DOHH2 (cell line): ENCODE results near the gene PTGER3.
A peak's percentile ranks its signal among the peaks of the same experiment; 100 is the strongest.

Source experiments
- H3F3A ChIP-seq: fragments of 200-600 bp; sonication (generic), shearing (Covaris generic); 2 replicates; pipeline ENCODE4 v1.6.0; 2016; ENCODE audit warnings: antibody characterized with exemption, mild to moderate bottlenecking; ENCODE audit not compliant: control insufficient read depth, insufficient read depth
- H3K27ac ChIP-seq: fragments of 200-600 bp; sonication (generic); 2 replicates; pipeline ENCODE4 v1.5.1; 2014; ENCODE audit warnings: low read depth, mild to moderate bottlenecking, low read length, moderate library complexity
- H3K27me3 ChIP-seq: fragments of 200-600 bp; sonication (generic); 2 replicates; pipeline ENCODE4 v1.6.1; 2014; ENCODE audit warnings: mild to moderate bottlenecking, low read length, mixed read lengths; ENCODE audit not compliant: control insufficient read depth
- H3K36me3 ChIP-seq: fragments of 200-600 bp; sonication (generic); 2 replicates; pipeline ENCODE4 v1.6.1; 2014; ENCODE audit warnings: mild to moderate bottlenecking, low read length, moderate library complexity, mixed read lengths; ENCODE audit not compliant: control insufficient read depth
- H3K4me1 ChIP-seq: fragments of 200-600 bp; sonication (generic); 2 replicates; pipeline ENCODE4 v1.6.1; 2014; ENCODE audit warnings: mild to moderate bottlenecking, low read length, mixed read lengths; ENCODE audit not compliant: control insufficient read depth
- H3K4me2 ChIP-seq: fragments of 200-600 bp; sonication (generic); 2 replicates; pipeline ENCODE4 v1.6.0; 2014; ENCODE audit warnings: mild to moderate bottlenecking, low read length, moderate library complexity
- H3K4me3 ChIP-seq: fragments of 200-600 bp; sonication (generic); 2 replicates; pipeline ENCODE4 v1.5.1; 2014; ENCODE audit warnings: mild to moderate bottlenecking, low read length, mixed read lengths
- H3K79me2 ChIP-seq: fragments of 200-600 bp; sonication (generic); 2 replicates; pipeline ENCODE4 v1.6.1; 2014; ENCODE audit warnings: mild to moderate bottlenecking, low read length, mixed read lengths; ENCODE audit not compliant: control insufficient read depth
- H3K9me2 ChIP-seq: fragments of 200-600 bp; sonication (generic); replicated peaks from 2 replicates; pipeline ENCODE4 v1.6.1; 2014; ENCODE audit warnings: mild to moderate bottlenecking, low read length, mixed read lengths; ENCODE audit not compliant: control insufficient read depth
- H3K9me3 ChIP-seq: fragments of 200-600 bp; sonication (generic); 2 replicates; pipeline ENCODE4 v1.6.1; 2014; ENCODE audit warnings: antibody characterized with exemption, low read length, mixed read lengths; ENCODE audit not compliant: control insufficient read depth, insufficient read depth
- H4K20me1 ChIP-seq: fragments of 200-600 bp; sonication (generic); 2 replicates; pipeline ENCODE4 v1.6.0; 2014; ENCODE audit warnings: low read depth, mild to moderate bottlenecking, antibody characterized with exemption, low read length, moderate library complexity; ENCODE audit not compliant: control insufficient read depth, insufficient read depth
- EZH2phosphoT487 ChIP-seq: fragments of 200-600 bp; sonication (generic); IDR thresholded peaks from 2 replicates; pipeline ENCODE4 v1.6.1; 2017; ENCODE audit warnings: borderline replicate concordance, mild to moderate bottlenecking, antibody characterized with exemption, low read length, moderate library complexity, mixed read lengths
- TF ChIP-seq, protein P1 (sequence below): fragments of 200-600 bp; sonication (generic); IDR thresholded peaks from one replicate; pipeline ENCODE4 v1.5.1; 2014; ENCODE audit warnings: antibody characterized with exemption, mild to moderate bottlenecking, low read depth, low read length; ENCODE audit not compliant: poor library complexity, severe bottlenecking

Gene PTGER3

DNA sequence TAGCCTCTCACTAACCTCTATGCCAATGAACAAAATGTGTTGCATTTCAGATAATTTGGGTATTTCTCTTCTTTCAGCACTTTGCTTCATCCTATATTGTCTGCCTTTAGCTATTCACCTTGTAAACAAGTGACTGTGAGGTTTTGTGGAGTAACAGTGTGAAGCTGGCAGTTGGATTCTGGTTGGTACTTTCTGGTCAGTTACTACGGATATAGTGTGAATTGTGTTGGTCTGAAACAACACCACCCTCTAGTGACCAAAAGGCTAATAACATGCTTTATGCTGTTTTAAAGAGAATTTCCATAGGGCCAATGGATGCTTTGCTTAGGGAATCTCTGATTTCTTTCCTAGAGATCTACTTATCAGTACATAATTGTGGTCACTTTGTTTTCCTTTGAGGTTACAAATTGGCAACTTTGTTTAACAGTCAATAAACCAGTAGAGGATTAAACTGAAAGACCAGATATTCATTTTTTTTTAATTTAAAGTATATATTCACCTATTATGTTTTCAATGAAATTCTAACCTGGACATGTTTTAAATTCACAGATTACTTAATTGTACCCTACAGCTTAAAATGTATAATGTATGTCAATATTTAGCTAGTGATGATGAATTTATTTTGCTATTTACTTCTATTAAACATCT lies 2.5 kb upstream of the PTGER3 start:
- H4K20me1 ChIP-seq, result no peaks in the 10 kb centered on the region
- TF ChIP-seq, protein P1, sequence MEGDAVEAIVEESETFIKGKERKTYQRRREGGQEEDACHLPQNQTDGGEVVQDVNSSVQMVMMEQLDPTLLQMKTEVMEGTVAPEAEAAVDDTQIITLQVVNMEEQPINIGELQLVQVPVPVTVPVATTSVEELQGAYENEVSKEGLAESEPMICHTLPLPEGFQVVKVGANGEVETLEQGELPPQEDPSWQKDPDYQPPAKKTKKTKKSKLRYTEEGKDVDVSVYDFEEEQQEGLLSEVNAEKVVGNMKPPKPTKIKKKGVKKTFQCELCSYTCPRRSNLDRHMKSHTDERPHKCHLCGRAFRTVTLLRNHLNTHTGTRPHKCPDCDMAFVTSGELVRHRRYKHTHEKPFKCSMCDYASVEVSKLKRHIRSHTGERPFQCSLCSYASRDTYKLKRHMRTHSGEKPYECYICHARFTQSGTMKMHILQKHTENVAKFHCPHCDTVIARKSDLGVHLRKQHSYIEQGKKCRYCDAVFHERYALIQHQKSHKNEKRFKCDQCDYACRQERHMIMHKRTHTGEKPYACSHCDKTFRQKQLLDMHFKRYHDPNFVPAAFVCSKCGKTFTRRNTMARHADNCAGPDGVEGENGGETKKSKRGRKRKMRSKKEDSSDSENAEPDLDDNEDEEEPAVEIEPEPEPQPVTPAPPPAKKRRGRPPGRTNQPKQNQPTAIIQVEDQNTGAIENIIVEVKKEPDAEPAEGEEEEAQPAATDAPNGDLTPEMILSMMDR, result peak; percentile 70
- no peak for TF ChIP-seq EZH2phosphoT487
- H3F3A ChIP-seq, result no peaks in the 10 kb centered on the region
- H3K4me1 ChIP-seq, result no peaks in the 10 kb centered on the region
- no peaks in the 10 kb centered on the region for H3K9me2 ChIP-seq
- H3K27me3 ChIP-seq, result no peaks in the 10 kb centered on the region
- no peaks in the 10 kb centered on the region for H3K79me2 ChIP-seq
- H3K27ac ChIP-seq, result no peak overlapping the region
- H3K4me2 ChIP-seq, result no peak overlapping the region
- no peaks in the 10 kb centered on the region for H3K9me3 ChIP-seq
- no peak overlapping the region for H3K4me3 ChIP-seq
- H3K36me3 ChIP-seq, result no peaks in the 10 kb centered on the region

DNA sequence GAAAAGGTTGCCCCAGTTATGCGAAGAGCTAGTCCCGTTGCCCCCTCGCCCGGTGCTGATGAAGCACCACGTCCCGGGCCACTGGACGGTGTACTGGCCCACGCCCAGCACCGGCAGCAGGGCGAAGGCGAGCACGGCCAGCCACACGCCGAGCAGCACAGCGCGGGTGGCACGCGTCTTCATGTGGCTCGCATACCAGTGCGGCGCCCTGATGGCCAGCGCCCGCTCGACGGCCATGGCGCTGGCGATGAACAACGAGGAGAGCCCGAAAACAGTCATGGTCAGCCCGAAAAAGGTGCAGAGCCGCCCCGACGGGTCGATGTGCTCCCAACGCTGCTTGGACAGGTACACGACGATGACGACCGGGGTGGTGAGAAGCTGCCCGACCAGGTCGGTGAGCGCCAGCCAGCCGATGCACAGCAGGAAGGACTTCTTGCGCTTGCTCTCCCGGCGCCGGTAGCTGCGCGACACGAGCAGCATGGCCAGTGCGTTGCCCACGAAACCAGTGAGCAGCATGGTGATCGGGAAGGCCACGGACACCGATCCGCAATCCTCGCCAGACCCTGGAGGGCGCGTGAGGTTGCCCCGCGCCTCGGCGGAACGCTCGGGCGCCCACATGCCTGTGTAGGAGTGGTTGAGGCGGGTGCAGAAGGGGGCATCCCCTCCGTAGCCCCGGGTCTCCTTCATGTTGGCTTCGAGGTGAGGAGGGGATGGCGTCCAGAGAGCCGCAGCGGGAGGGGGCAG lies 553 bp downstream of the PTGER3 start:
- H3K4me2 ChIP-seq, result no peak overlapping the region

DNA sequence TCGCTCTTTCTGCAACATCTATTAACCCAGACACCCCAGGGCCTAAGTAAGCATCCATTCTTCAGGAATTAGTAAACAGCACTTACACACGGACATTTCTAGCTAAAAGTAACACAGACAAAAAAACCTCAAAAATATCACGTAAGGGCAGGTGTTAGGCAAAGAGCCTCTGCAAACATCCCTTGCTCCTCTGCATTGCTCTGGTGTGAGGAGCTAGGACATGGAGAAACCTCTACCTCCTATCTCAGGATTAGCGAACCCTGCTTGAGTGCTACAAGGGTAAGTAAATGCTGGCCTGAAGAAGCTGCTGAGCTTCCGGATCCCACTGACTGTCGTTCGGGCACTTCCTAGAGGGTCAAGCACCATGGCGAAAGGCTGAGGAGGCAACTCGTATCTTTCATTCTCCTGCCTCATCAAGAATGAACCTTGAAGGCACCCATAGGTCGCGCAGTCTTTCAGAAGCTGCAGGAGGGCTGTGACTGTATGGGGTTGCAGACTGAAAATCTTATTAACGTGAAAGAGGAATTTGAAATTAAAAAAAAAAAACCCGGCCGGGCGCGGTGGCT lies 2.1 kb downstream of the PTGER3 start:
- Histone ChIP-seq H3K4me1 (no peaks in the 10 kb centered on the region), H3K9me3 (no peaks in the 10 kb centered on the region), H3K9me2 (no peaks in the 10 kb centered on the region), H4K20me1 (no peaks in the 10 kb centered on the region), H3K27me3 (peaks cover 8% of the 10 kb centered on the region; the same call in 1 of the 2 replicates), H3K4me2 (no peak overlapping the region), H3K79me2 (no peaks in the 10 kb centered on the region), H3K36me3 (no peaks in the 10 kb centered on the region), H3K27ac (no peak overlapping the region), H3F3A (no peaks in the 10 kb centered on the region), H3K4me3 (no peak overlapping the region)
- TF ChIP-seq, protein P1, result no peak
- TF ChIP-seq EZH2phosphoT487, result no peak

More for the DNA sequence above, 553 bp downstream of the PTGER3 start:
- Histone ChIP-seq H3K27ac (no peak overlapping the region), H3K9me3 (no peaks in the 10 kb centered on the region), H3K9me2 (no peaks in the 10 kb centered on the region), H3K4me3 (no peak overlapping the region), H3K79me2 (no peaks in the 10 kb centered on the region), H3F3A (no peaks in the 10 kb centered on the region), H4K20me1 (no peaks in the 10 kb centered on the region), H3K27me3 (no peaks in the 10 kb centered on the region), H3K4me1 (no peaks in the 10 kb centered on the region), H3K36me3 (no peaks in the 10 kb centered on the region)
- TF ChIP-seq, protein P1, result no peak
- no peak for TF ChIP-seq EZH2phosphoT487
